Measurements from ENCODE around the gene DAGLA. TPM values are rescaled to one million over a fixed set of nuclear protein-coding genes. Genes with fewer than 3 reads are reported as not detected.

Gene DAGLA
- total RNA-seq, 1 donor from 2014 or later = 4.6 TPM

GRCh38 chr11:61685617-61685967 lies 5.4 kb downstream of the DAGLA start:
- H3K27me3 ChIP-seq (ENCODE audit: control insufficient read depth, insufficient read depth, low read length) = peaks cover 15% of the 10 kb centered on the region
- no peak for TF ChIP-seq CTCF (IDR thresholded peaks at IDR 0.05; ENCODE audit: insufficient read depth, low read length, poor library complexity, severe bottlenecking)

GRCh38 chr11:61686066-61686465 lies 5.9 kb downstream of the DAGLA start:
- DNase-seq (ENCODE audit: low read depth) = no peak
- Histone ChIP-seq H3K27me3 (ENCODE audit: control insufficient read depth, insufficient read depth, low read length) (peaks cover 14% of the 10 kb centered on the region), H3K36me3 (ENCODE audit: control insufficient read depth, insufficient read depth, low read length) (no peaks in the 10 kb centered on the region), H3K4me3 (ENCODE audit: low read depth, low read length) (no peak overlapping the region)
- no peak for TF ChIP-seq CTCF (IDR thresholded peaks at IDR 0.05; ENCODE audit: insufficient read depth, low read length, poor library complexity, severe bottlenecking)

More at GRCh38 chr11:61685617-61685967, 5.4 kb downstream of the DAGLA start:
- Histone ChIP-seq H3K36me3 (ENCODE audit: control insufficient read depth, insufficient read depth, low read length) (no peaks in the 10 kb centered on the region), H3K4me3 (ENCODE audit: low read depth, low read length) (no peak overlapping the region)
- no peak for DNase-seq (ENCODE audit: low read depth)

DNA sequence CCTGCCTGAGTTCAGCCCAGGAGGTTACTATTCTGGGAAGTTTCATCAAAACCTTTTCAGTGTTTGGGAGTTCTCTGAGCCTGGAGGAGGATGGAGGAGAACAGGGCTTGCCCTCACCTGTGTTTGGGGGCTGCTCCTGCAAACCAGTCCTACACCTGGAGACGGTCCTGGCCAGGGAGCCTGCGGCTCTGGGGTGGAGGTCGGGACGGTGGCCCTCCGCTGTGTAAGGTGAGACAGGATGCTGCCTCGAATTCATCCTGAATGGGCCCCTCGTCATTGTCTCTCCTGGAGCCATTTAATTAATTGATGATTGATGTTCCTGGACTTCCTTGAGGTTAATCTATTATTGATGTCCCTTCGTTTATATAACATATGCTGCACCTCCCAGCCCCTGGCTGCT lies 6.3 kb downstream of the DAGLA start:
- no peaks in the 10 kb centered on the region for H3K36me3 ChIP-seq (ENCODE audit: control insufficient read depth, insufficient read depth, low read length)
- no peak overlapping the region for H3K4me3 ChIP-seq (ENCODE audit: low read depth, low read length)
- DNase-seq (ENCODE audit: low read depth) = no peak
- H3K27me3 ChIP-seq (ENCODE audit: control insufficient read depth, insufficient read depth, low read length) = peaks cover 9% of the 10 kb centered on the region
- TF ChIP-seq CTCF (IDR thresholded peaks at IDR 0.05; ENCODE audit: insufficient read depth, low read length, poor library complexity, severe bottlenecking) = no peak

- DNase-seq (ENCODE audit: low read depth) = no peak
- no peak overlapping the region for H3K4me3 ChIP-seq (ENCODE audit: low read depth, low read length)
- peaks cover 8% of the 10 kb centered on the region for H3K27me3 ChIP-seq (ENCODE audit: control insufficient read depth, insufficient read depth, low read length)
- H3K36me3 ChIP-seq (ENCODE audit: control insufficient read depth, insufficient read depth, low read length) = no peaks in the 10 kb centered on the region
- no peak for TF ChIP-seq CTCF (IDR thresholded peaks at IDR 0.05; ENCODE audit: insufficient read depth, low read length, poor library complexity, severe bottlenecking)
Observed at GRCh38 chr11:61687420-61687819, 7.2 kb downstream of the DAGLA start.

DNA sequence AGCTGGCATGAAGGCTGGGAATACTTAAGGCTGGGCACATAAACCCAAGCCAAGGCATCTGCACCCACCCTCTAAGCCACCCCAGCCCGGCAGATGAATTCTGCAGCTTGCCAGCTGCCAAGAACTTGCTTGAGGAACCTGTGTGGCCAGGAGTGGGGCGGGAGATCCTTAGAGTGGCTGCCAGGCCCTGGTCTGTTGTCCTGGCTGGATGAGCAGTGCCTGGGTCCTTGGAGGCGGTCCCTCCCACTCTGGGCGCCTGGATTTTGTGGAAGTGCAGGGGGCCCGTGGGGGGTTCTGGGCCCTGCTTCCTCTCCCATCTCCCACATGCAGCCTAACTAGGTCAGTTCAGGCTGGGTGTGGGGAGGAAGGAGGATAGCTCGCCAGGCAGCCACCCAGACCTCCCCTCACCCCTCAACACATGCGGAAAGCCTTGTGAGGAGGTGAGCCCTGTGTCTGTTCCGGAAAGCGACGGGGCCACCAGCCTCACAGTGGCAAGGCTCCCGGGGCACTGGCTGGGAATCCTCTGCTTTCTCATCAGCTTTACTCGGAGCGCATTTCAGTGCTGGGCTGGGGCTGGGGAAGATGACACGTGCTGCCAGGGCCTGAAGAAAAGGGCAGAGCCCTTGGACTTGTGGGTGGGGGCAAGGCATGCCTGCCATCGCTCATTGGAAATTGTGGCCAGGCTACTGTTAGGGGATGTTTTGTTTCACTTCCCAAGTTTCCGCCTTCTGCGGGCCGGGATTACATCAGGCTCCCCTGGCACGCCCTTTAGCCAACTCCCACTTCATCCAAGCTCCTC lies 8.4 kb downstream of the DAGLA start:
- Histone ChIP-seq H3K36me3 (ENCODE audit: control insufficient read depth, insufficient read depth, low read length) (no peaks in the 10 kb centered on the region), H3K4me3 (ENCODE audit: low read depth, low read length) (no peak overlapping the region), H3K27me3 (ENCODE audit: control insufficient read depth, insufficient read depth, low read length) (peaks cover 8% of the 10 kb centered on the region)
- DNase-seq (ENCODE audit: low read depth) = no peak
- TF ChIP-seq CTCF (IDR thresholded peaks at IDR 0.05; ENCODE audit: insufficient read depth, low read length, poor library complexity, severe bottlenecking) = no peak

- Histone ChIP-seq H3K27me3 (ENCODE audit: control insufficient read depth, insufficient read depth, low read length) (peaks cover 6% of the 10 kb centered on the region), H3K4me3 (ENCODE audit: low read depth, low read length) (no peak overlapping the region), H3K36me3 (ENCODE audit: control insufficient read depth, insufficient read depth, low read length) (no peaks in the 10 kb centered on the region)
- no peak for TF ChIP-seq CTCF (IDR thresholded peaks at IDR 0.05; ENCODE audit: insufficient read depth, low read length, poor library complexity, severe bottlenecking)
- no peak for DNase-seq (ENCODE audit: low read depth)
Observed at GRCh38 chr11:61689164-61689496, 8.9 kb downstream of the DAGLA start.

All from kidney epithelial cell (primary cell).